ENCODE data around the gene PARP6. TPM values are rescaled to one million over a fixed set of nuclear protein-coding genes. Genes with fewer than 3 reads are reported as not detected.

The PARP6 gene
- polyA plus RNA-seq, 1 of the 3 experiments (the other 2 are of a cell fraction), result 57.7 TPM

DNA sequence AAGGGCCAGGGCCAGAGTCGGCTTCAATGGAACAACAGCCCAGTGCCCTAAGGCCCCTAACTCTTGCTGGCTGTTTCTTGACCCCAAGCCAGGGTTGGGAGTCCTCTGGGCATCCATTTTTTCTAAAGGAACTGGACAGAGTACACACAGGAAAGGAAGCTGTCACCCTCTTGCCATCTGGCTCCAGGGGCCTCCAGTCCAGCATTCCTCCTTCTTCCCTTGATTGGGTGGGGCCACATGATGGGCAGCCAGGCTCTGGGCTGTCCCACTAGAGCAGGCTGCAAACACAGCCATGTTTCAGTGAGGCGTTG, 73.2 kb downstream of the PARP6 start:
- H3K4me2 ChIP-seq, result no peak overlapping the region
- CTCF ChIA-PET, result interaction anchor here (0.6 to 5.5 kb wide), 21 partner anchors 9 to 382 kb away, joined by 3 to 35 read pairs (median 5); partner anchors contain the start of gene PKM
- H3K4me1 ChIP-seq (ENCODE audit: control insufficient read depth in 1 of 2, insufficient read depth in 2 of 2, low read depth in 1 of 2, low read length in 1 of 2), result peaks cover 19 to 28% of the 10 kb centered on the region in 2 experiments
- DNase-seq, result no peak
- H3K4me3 ChIP-seq (ENCODE audit: low read depth in 2 of 2, low read length in 1 of 2), result no peak overlapping the region; a peak in 1 of 4 replicates
- TF ChIP-seq NFIC (IDR thresholded peaks at IDR 0.05; ENCODE audit: borderline replicate concordance) (no peak), RXRA (IDR thresholded peaks at IDR 0.05; ENCODE audit: borderline replicate concordance, low read depth) (no peak), TCF12 (IDR thresholded peaks at IDR 0.05) (no peak), MEF2A (IDR thresholded peaks at IDR 0.05; ENCODE audit: borderline replicate concordance, low read depth) (no peak), CHD2 (IDR thresholded peaks at IDR 0.05; ENCODE audit: low read length, partially characterized antibody) (no peak), ELF1 (IDR thresholded peaks at IDR 0.05) (no peak), TEAD4 (IDR thresholded peaks at IDR 0.05; ENCODE audit: borderline replicate concordance, insufficient read depth) (no peak), NRF1 (IDR thresholded peaks at IDR 0.05; ENCODE audit: low read depth, low read length) (no peak), FOXM1 (IDR thresholded peaks at IDR 0.05; ENCODE audit: low read depth) (no peak), JUND (IDR thresholded peaks at IDR 0.05) (no peak)
- TF ChIP-seq, protein P1, sequence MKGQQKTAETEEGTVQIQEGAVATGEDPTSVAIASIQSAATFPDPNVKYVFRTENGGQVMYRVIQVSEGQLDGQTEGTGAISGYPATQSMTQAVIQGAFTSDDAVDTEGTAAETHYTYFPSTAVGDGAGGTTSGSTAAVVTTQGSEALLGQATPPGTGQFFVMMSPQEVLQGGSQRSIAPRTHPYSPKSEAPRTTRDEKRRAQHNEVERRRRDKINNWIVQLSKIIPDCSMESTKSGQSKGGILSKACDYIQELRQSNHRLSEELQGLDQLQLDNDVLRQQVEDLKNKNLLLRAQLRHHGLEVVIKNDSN (IDR thresholded peaks at IDR 0.05; ENCODE audit: borderline replicate concordance, low read depth), result no peak
- TF ChIP-seq, protein P2, sequence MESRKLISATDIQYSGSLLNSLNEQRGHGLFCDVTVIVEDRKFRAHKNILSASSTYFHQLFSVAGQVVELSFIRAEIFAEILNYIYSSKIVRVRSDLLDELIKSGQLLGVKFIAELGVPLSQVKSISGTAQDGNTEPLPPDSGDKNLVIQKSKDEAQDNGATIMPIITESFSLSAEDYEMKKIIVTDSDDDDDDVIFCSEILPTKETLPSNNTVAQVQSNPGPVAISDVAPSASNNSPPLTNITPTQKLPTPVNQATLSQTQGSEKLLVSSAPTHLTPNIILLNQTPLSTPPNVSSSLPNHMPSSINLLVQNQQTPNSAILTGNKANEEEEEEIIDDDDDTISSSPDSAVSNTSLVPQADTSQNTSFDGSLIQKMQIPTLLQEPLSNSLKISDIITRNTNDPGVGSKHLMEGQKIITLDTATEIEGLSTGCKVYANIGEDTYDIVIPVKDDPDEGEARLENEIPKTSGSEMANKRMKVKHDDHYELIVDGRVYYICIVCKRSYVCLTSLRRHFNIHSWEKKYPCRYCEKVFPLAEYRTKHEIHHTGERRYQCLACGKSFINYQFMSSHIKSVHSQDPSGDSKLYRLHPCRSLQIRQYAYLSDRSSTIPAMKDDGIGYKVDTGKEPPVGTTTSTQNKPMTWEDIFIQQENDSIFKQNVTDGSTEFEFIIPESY (IDR thresholded peaks at IDR 0.05; ENCODE audit: borderline replicate concordance, low read depth), result no peak
- TF ChIP-seq, protein P3, sequence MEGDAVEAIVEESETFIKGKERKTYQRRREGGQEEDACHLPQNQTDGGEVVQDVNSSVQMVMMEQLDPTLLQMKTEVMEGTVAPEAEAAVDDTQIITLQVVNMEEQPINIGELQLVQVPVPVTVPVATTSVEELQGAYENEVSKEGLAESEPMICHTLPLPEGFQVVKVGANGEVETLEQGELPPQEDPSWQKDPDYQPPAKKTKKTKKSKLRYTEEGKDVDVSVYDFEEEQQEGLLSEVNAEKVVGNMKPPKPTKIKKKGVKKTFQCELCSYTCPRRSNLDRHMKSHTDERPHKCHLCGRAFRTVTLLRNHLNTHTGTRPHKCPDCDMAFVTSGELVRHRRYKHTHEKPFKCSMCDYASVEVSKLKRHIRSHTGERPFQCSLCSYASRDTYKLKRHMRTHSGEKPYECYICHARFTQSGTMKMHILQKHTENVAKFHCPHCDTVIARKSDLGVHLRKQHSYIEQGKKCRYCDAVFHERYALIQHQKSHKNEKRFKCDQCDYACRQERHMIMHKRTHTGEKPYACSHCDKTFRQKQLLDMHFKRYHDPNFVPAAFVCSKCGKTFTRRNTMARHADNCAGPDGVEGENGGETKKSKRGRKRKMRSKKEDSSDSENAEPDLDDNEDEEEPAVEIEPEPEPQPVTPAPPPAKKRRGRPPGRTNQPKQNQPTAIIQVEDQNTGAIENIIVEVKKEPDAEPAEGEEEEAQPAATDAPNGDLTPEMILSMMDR (IDR thresholded peaks at IDR 0.05), result no peak
- no peaks in the 10 kb centered on the region for H3K9me3 ChIP-seq
- no peak overlapping the region for H3K9ac ChIP-seq
- no peak overlapping the region for H2AFZ ChIP-seq (ENCODE audit: low read depth)
- peaks cover 63% of the 10 kb centered on the region for H4K20me1 ChIP-seq (ENCODE audit: insufficient read depth)
- POLR2A ChIA-PET, result interaction anchor here (3.7 kb wide), 1 partner anchor 31 kb away, joined by 17 read pairs; the partner anchor contains the start of gene PKM
- no peaks in the 10 kb centered on the region for H3K27me3 ChIP-seq (ENCODE audit: insufficient read depth)
- H3K79me2 ChIP-seq (ENCODE audit: insufficient read depth), result peaks cover 13% of the 10 kb centered on the region
- WGBS (ENCODE audit: low lambda C conversion rate), result 91% methylated on average over 2 of the region's 2 CpGs
- no peak overlapping the region for H3K27ac ChIP-seq (ENCODE audit: low read depth in 2 of 2, low read length in 1 of 2)
- H3K9me2 ChIP-seq, result no peaks in the 10 kb centered on the region
- peaks cover 59 to 60% of the 10 kb centered on the region in 2 experiments for H3K36me3 ChIP-seq (replicated peaks in 1 of 2; ENCODE audit: control insufficient read depth in 1 of 2, insufficient read depth in 2 of 2, low read length in 1 of 2)
- H3F3A ChIP-seq (replicated peaks; ENCODE audit: insufficient read depth), result peaks cover 74% of the 10 kb centered on the region

All from SK-N-SH (cell line).